ENCODE data around the gene CYP3A7. TPM values are rescaled to one million over a fixed set of nuclear protein-coding genes. Genes with fewer than 3 reads are reported as not detected.
"Not testable (repeated sequence)": the region's sequence is repeated elsewhere in the genome, so short reads cannot be mapped to it uniquely, and the experiment has no call there.

The CYP3A7 gene
- total RNA-seq, 1 experiment from 2014 or later = 0.71 TPM

- no peak for DNase-seq
- H3K27me3 Mint-ChIP-seq (ENCODE audit: unreplicated experiment) = no peaks in the 10 kb centered on the region
- no peak overlapping the region for H3K27ac Mint-ChIP-seq (ENCODE audit: unreplicated experiment)
- no peak for TF ChIP-seq CTCF (IDR thresholded peaks at IDR 0.05; ENCODE audit: unreplicated experiment)
- CTCF ChIA-PET = no interaction called here
- intact Hi-C loops (cut with micrococcal nuclease; ENCODE audit: unreplicated experiment) = no loop called here
- H3K9me3 Mint-ChIP-seq (ENCODE audit: low read depth, unreplicated experiment) = no peaks in the 10 kb centered on the region
- no peaks in the 10 kb centered on the region for H3K36me3 Mint-ChIP-seq (ENCODE audit: insufficient read depth, unreplicated experiment)
- H3K4me3 Mint-ChIP-seq (ENCODE audit: low read depth, unreplicated experiment) = no peak overlapping the region
- H3K4me1 Mint-ChIP-seq (ENCODE audit: low read depth, unreplicated experiment) = no peaks in the 10 kb centered on the region
- BruUV-seq (replicated peaks) = no TSS peak
Measured at GRCh38 chr7:99668541-99668940, 66.5 kb downstream of the CYP3A7 start.

- H3K27me3 Mint-ChIP-seq (ENCODE audit: unreplicated experiment) = no peaks in the 10 kb centered on the region
- no peak for DNase-seq
- intact Hi-C loops (cut with micrococcal nuclease; ENCODE audit: unreplicated experiment) = no loop called here
- H3K27ac Mint-ChIP-seq (ENCODE audit: unreplicated experiment) = no peak overlapping the region
- no peak overlapping the region for H3K4me3 Mint-ChIP-seq (ENCODE audit: low read depth, unreplicated experiment)
- BruUV-seq (replicated peaks) = no TSS peak
- no peaks in the 10 kb centered on the region for H3K36me3 Mint-ChIP-seq (ENCODE audit: insufficient read depth, unreplicated experiment)
- TF ChIP-seq CTCF (IDR thresholded peaks at IDR 0.05; ENCODE audit: unreplicated experiment) = no peak
- no peaks in the 10 kb centered on the region for H3K4me1 Mint-ChIP-seq (ENCODE audit: low read depth, unreplicated experiment)
- H3K9me3 Mint-ChIP-seq (ENCODE audit: low read depth, unreplicated experiment) = no peaks in the 10 kb centered on the region
- CTCF ChIA-PET = no interaction called here
Measured at GRCh38 chr7:99667179-99667578, 67.8 kb downstream of the CYP3A7 start.

DNA sequence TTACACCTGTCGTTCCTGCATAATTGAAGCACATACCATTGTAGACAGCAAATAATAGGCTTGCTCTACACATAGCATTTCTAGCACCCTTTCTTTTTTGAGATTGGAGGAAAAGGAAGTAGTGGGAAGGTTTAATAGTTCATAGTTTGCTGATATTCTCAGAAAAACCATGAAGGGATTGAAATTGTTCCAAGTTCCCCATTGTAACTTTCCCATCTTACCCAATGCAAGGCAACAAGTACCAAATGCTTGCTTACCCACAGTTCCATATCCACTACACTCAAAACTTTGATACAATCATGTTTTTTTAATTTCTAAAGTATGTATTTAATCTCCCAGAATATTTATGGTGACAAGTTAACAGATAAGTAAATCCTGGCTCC is 69.0 kb downstream of the CYP3A7 start:
- Mint-ChIP-seq H3K9me3 (ENCODE audit: low read depth, unreplicated experiment) (no peaks in the 10 kb centered on the region), H3K27ac (ENCODE audit: unreplicated experiment) (no peak overlapping the region), H3K4me3 (ENCODE audit: low read depth, unreplicated experiment) (no peak overlapping the region), H3K36me3 (ENCODE audit: insufficient read depth, unreplicated experiment) (no peaks in the 10 kb centered on the region), H3K27me3 (ENCODE audit: unreplicated experiment) (no peaks in the 10 kb centered on the region), H3K4me1 (ENCODE audit: low read depth, unreplicated experiment) (no peaks in the 10 kb centered on the region)
- intact Hi-C loops (cut with micrococcal nuclease; ENCODE audit: unreplicated experiment) = no loop called here
- CTCF ChIA-PET = no interaction called here
- DNase-seq = no peak
- no TSS peak for BruUV-seq (replicated peaks)
- no peak for TF ChIP-seq CTCF (IDR thresholded peaks at IDR 0.05; ENCODE audit: unreplicated experiment)

DNA sequence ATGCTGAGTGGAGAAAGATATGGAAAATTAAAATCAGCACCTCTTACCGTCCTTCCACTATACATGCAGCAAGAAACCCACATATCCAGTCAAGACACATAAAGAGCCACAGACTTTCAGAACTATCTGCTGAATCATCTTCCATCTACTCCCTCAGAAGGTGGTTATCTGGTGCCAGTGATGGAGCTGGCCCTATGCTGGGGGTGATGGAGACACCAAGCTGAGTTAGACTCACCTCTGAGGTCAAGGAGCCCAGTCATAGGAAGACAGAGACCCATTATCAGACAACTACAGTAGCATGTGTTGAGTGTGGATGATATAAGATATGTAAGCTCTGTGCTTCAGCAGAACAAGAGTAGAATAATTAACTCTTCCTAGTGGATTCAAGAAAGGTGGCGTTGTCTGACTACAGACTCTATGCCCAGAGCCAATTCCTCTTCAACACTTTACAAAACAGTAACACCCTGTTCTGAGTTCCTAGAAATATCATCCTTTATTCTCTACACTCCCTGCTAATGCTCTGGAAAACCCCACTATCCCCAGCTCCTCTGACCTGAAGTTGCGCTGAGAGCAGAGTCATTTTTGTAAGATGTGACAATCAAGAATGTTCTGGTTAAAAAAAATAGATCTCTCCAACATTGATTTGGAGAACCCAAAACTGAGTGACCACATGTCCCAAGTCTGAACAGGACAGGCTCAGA is 69.5 kb downstream of the CYP3A7 start:
- Mint-ChIP-seq H3K4me1 (ENCODE audit: low read depth, unreplicated experiment) (no peaks in the 10 kb centered on the region), H3K4me3 (ENCODE audit: low read depth, unreplicated experiment) (no peak overlapping the region), H3K36me3 (ENCODE audit: insufficient read depth, unreplicated experiment) (no peaks in the 10 kb centered on the region), H3K27me3 (ENCODE audit: unreplicated experiment) (no peaks in the 10 kb centered on the region), H3K27ac (ENCODE audit: unreplicated experiment) (no peak overlapping the region), H3K9me3 (ENCODE audit: low read depth, unreplicated experiment) (peaks cover under 1% of the 10 kb centered on the region)
- no peak for DNase-seq
- CTCF ChIA-PET = no interaction called here
- intact Hi-C loops (cut with micrococcal nuclease; ENCODE audit: unreplicated experiment) = no loop called here
- TF ChIP-seq CTCF (IDR thresholded peaks at IDR 0.05; ENCODE audit: unreplicated experiment) = no peak
- no TSS peak for BruUV-seq (replicated peaks)

DNA sequence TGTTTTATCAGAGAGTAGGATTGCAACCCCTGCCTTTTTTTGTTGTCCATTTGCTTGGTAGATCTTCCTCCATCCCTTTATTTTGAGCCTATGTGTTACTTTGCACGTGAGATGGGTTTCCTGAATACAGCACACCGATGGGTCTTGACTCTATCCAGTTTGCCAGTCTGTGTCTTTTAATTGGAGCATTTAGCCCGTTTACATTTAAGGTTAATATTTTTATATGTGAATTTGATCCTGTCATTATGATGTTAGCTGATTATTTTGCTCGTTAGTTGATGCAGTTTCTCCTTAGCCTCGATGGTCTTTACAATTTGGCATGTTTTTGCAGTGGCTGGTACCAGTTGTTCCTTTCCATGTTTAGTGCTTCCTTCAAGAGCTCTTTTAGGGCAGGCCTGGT is 77.1 kb downstream of the CYP3A7 start:
- intact Hi-C loops (cut with micrococcal nuclease; ENCODE audit: unreplicated experiment); CTCF ChIA-PET; H3K27ac Mint-ChIP-seq (ENCODE audit: unreplicated experiment); H3K4me3 Mint-ChIP-seq (ENCODE audit: low read depth, unreplicated experiment); H3K27me3 Mint-ChIP-seq (ENCODE audit: unreplicated experiment); H3K4me1 Mint-ChIP-seq (ENCODE audit: low read depth, unreplicated experiment); DNase-seq; BruUV-seq (replicated peaks): not testable (repeated sequence)
- Mint-ChIP-seq H3K9me3 (ENCODE audit: low read depth, unreplicated experiment) (peaks cover 12% of the 10 kb centered on the region), H3K36me3 (ENCODE audit: insufficient read depth, unreplicated experiment) (peaks cover 15% of the 10 kb centered on the region)
